K562 (cell line): Measurements from ENCODE around the gene CLIP1. TPM values are rescaled to one million over a fixed set of nuclear protein-coding genes. Genes with fewer than 3 reads are reported as not detected.

Source experiments
- ARID2 ChIP-seq: fragments of 450-650 bp; IDR thresholded peaks from 2 replicates; pipeline ENCODE4 v1.6.1; 2017; ENCODE audit warnings: antibody characterized with exemption, mild to moderate bottlenecking
- BCOR ChIP-seq: fragments of 450-650 bp; IDR thresholded peaks from 2 replicates; pipeline ENCODE4 v1.6.1; 2016
- CXXC5 ChIP-seq: fragments of 250-450 bp; sonication (Bioruptor Pico); IDR thresholded peaks from 2 replicates; pipeline ENCODE4 v1.8.0; 2022; ENCODE audit warnings: inconsistent platforms, mild to moderate bottlenecking, moderate library complexity
- ETV1 ChIP-seq: fragments of 450-650 bp; conservative IDR thresholded peaks from 2 replicates; pipeline ENCODE4 v1.6.1; 2016; ENCODE audit warnings: missing genetic modification characterization, control low read depth, low read depth, missing compliant biosample characterization
- FOXJ3 ChIP-seq: sonication (generic); formaldehyde crosslinking; IDR thresholded peaks from 2 replicates; pipeline ENCODE4 v1.4.0; 2020; ENCODE audit warnings: mild to moderate bottlenecking, missing genetic modification reagents
- GABPA ChIP-seq: fragments of 200-800 bp; sonication (Bioruptor generic); conservative IDR thresholded peaks from 2 replicates; pipeline ENCODE4 v1.6.1; 2016; ENCODE audit warnings: low read depth, missing genetic modification characterization, missing compliant biosample characterization
- GABPB2 ChIP-seq: fragments of 250-450 bp; sonication (Bioruptor Pico); conservative IDR thresholded peaks from 2 replicates; pipeline ENCODE4 v1.5.1; 2021; ENCODE audit warnings: mild to moderate bottlenecking
- GATA2 ChIP-seq: sonication (generic); formaldehyde crosslinking; IDR thresholded peaks from 2 replicates; pipeline ENCODE4 v1.4.0; 2020; ENCODE audit warnings: mild to moderate bottlenecking, missing genetic modification reagents
- HCFC1 ChIP-seq: IDR thresholded peaks from 2 replicates; pipeline ENCODE4 v1.6.1; 2012; ENCODE audit warnings: low read depth, low read length, improper control_type of control experiment
- MEIS2 ChIP-seq: fragments of 450-650 bp; IDR thresholded peaks from 2 replicates; pipeline ENCODE4 v1.6.1; 2014; ENCODE audit warnings: mild to moderate bottlenecking; ENCODE audit not compliant: partially characterized antibody
- NR3C1 ChIP-seq: sonication (generic); formaldehyde crosslinking; IDR thresholded peaks from 2 replicates; pipeline ENCODE4 v1.8.1; 2022; ENCODE audit warnings: missing genetic modification reagents
- PCBP2 ChIP-seq: fragments of 200-400 bp; formaldehyde crosslinking; IDR thresholded peaks from 2 replicates; pipeline ENCODE4 v1.6.1; 2018; ENCODE audit warnings: low read length, low read depth, mild to moderate bottlenecking, moderate library complexity; ENCODE audit not compliant: poor library complexity, severe bottlenecking
- SAFB2 ChIP-seq: fragments of 200-400 bp; formaldehyde crosslinking; IDR thresholded peaks from 2 replicates; pipeline ENCODE4 v1.6.1; 2018; ENCODE audit warnings: borderline replicate concordance, low read length, low read depth, moderate library complexity; ENCODE audit not compliant: severe bottlenecking
- SMAD2 ChIP-seq: fragments of 150-350 bp; IDR thresholded peaks from 2 replicates; pipeline ENCODE4 v1.6.1; 2014; ENCODE audit warnings: low read depth, mild to moderate bottlenecking, low read length
- SREBF2 ChIP-seq: sonication (generic); formaldehyde crosslinking; IDR thresholded peaks from 2 replicates; pipeline ENCODE4 v1.4.0; 2020; ENCODE audit warnings: mild to moderate bottlenecking, missing genetic modification reagents
- THAP7 ChIP-seq: fragments of 250-450 bp; sonication (Bioruptor Pico); IDR thresholded peaks from 2 replicates; pipeline ENCODE4 v1.5.0; 2021
- XRCC5 ChIP-seq: fragments of 200-400 bp; formaldehyde crosslinking; IDR thresholded peaks from 2 replicates; pipeline ENCODE4 v1.6.1; 2017; ENCODE audit warnings: low read depth, mild to moderate bottlenecking, low read length
- ZFP36 ChIP-seq: fragments of 150-350 bp; IDR thresholded peaks from 2 replicates; pipeline ENCODE4 v1.6.1; 2018; ENCODE audit warnings: low read length, low read depth; ENCODE audit not compliant: partially characterized antibody
- ZFP91 ChIP-seq: sonication (generic); formaldehyde crosslinking; IDR thresholded peaks from 2 replicates; pipeline ENCODE4 v1.8.0; 2022; ENCODE audit warnings: mild to moderate bottlenecking, missing genetic modification reagents
- ZNF140 ChIP-seq: fragments of 250-450 bp; sonication (Bioruptor Pico); IDR thresholded peaks from 2 replicates; pipeline ENCODE4 v1.8.0; 2021; ENCODE audit warnings: moderate library complexity, mild to moderate bottlenecking, inconsistent platforms
- ZNF699 ChIP-seq: fragments of 250-450 bp; sonication (Bioruptor Pico); IDR thresholded peaks from 2 replicates; pipeline ENCODE4 v1.8.0; 2021; ENCODE audit warnings: mild to moderate bottlenecking, moderate library complexity; ENCODE audit not compliant: insufficient replicate concordance
- polyA plus RNA-seq, 8 experiments: library from polyadenylated mRNA; depleted of rRNA in 4 of 8; stranded (reverse) in 5 of 8; unstranded in 3 of 8; fragments of >200 nt; fragmentation: Nextera tagmentation in 2 of 8; fragmentation: Illumina TruSeq in 1 of 8; extraction: Ambion mirVana in 2 of 8; extraction: Trizol in 1 of 8; gene quantifications; 2 replicates each; pipeline versions ENCODE4 v1.2.1 to v1.2.3, GENCODE V29; 2011 to 2014; ENCODE audit warnings: inconsistent platforms in 1 of 8, missing spikeins in 1 of 8
- total RNA-seq, 7 experiments: library from RNA; depleted of rRNA in 6 of 7; stranded (reverse); fragments of >200 nt in 6 of 7; fragmentation: Illumina TruSeq in 2 of 7; extraction: Trizol in 2 of 7; gene quantifications; 2 replicates each; pipeline versions ENCODE4 v1.2.1 to v1.2.3, GENCODE V29; 2011 to 2021; ENCODE audit warnings: low replicate concordance in 1 of 7
- TF ChIP-seq, protein P1 (sequence below): IDR thresholded peaks from 2 replicates; pipeline ENCODE4 v1.6.1; 2016; ENCODE audit warnings: missing genetic modification characterization, missing compliant biosample characterization
- TF ChIP-seq, protein P2 (sequence below): fragments of 250-450 bp; sonication (Bioruptor Pico); IDR thresholded peaks from 2 replicates; pipeline ENCODE4 v1.6.1; 2021; ENCODE audit warnings: mild to moderate bottlenecking
- TF ChIP-seq, protein P3 (sequence below): IDR thresholded peaks from 2 replicates; pipeline ENCODE4 v1.6.1; 2012; ENCODE audit warnings: low read depth, low read length, improper control_type of control experiment, borderline replicate concordance

CLIP1 gene
- total and polyA plus RNA-seq, 9 of the 15 experiments (the other 6 are each of a cell fraction or from before 2014, with no cell fraction given) = 5.8 to 33.9 (median 27.6) TPM

- no peak for TF ChIP-seq ZNF140 (CRISPR knock-in tag)
- TF ChIP-seq HCFC1 = no peak
- no peak for TF ChIP-seq XRCC5
- TF ChIP-seq ZFP36 = no peak
- TF ChIP-seq, protein P1, sequence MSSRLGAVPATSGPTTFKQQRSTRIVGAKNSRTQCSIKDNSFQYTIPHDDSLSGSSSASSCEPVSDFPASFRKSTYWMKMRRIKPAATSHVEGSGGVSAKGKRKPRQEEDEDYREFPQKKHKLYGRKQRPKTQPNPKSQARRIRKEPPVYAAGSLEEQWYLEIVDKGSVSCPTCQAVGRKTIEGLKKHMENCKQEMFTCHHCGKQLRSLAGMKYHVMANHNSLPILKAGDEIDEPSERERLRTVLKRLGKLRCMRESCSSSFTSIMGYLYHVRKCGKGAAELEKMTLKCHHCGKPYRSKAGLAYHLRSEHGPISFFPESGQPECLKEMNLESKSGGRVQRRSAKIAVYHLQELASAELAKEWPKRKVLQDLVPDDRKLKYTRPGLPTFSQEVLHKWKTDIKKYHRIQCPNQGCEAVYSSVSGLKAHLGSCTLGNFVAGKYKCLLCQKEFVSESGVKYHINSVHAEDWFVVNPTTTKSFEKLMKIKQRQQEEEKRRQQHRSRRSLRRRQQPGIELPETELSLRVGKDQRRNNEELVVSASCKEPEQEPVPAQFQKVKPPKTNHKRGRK (tag) = no peak
- TF ChIP-seq ZNF699 (CRISPR knock-in tag) = no peak
- no peak for TF ChIP-seq FOXJ3 (CRISPR knock-in tag)
- peak; percentile 59 for TF ChIP-seq CXXC5 (CRISPR knock-in tag)
- TF ChIP-seq SAFB2 = no peak
- no peak for TF ChIP-seq GABPB2 (CRISPR knock-in tag)
- no peak for TF ChIP-seq SREBF2
- TF ChIP-seq GABPA (tag) = 0 out of 2 replicates have a peak, but pooled peaks have one; percentile 29
- TF ChIP-seq SMAD2 = no peak
- TF ChIP-seq, protein P2, sequence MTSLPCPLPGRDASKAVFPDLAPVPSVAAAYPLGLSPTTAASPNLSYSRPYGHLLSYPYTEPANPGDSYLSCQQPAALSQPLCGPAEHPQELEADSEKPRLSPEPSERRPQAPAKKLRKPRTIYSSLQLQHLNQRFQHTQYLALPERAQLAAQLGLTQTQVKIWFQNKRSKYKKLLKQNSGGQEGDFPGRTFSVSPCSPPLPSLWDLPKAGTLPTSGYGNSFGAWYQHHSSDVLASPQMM = no peak
- TF ChIP-seq NR3C1 = no peak
- no peak for TF ChIP-seq ARID2
- TF ChIP-seq GATA2 = no peak
- no peak for TF ChIP-seq THAP7
- peak; percentile 31 for TF ChIP-seq MEIS2
- TF ChIP-seq, protein P3, sequence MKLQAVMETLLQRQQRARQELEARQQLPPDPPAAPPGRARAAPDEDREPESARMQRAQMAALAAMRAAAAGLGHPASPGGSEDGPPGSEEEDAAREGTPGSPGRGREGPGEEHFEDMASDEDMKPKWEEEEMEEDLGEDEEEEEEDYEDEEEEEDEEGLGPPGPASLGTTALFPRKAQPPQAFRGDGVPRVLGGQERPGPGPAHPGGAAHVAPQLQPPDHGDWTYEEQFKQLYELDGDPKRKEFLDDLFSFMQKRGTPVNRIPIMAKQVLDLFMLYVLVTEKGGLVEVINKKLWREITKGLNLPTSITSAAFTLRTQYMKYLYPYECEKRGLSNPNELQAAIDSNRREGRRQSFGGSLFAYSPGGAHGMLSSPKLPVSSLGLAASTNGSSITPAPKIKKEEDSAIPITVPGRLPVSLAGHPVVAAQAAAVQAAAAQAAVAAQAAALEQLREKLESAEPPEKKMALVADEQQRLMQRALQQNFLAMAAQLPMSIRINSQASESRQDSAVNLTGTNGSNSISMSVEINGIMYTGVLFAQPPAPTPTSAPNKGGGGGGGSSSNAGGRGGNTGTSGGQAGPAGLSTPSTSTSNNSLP = no peak
- TF ChIP-seq BCOR = no peak
- no peak for TF ChIP-seq PCBP2
- TF ChIP-seq ZFP91 = no peak
- no peak; the same call in 1 of the 2 replicates for TF ChIP-seq ETV1
These were observed 15.7 kb downstream of the CLIP1 start (continued) for GRCh38 chr12:122406701-122407164.
